Fibroblast of lung (primary cell): ENCODE data around the gene TTC4.

ENCODE experiments used
- CTCF ChIP-seq, 2 donors: IDR thresholded peaks in 1 of 2; conservative IDR thresholded peaks in 1 of 2; 1 replicate in 1 of 2; 2 replicates in 1 of 2; pipeline ENCODE4 v1.5.1; 2011 to 2012; ENCODE audit warnings: low read length in 2 of 2, control low read depth in 1 of 2, inconsistent platforms in 1 of 2, low read depth in 1 of 2, mild to moderate bottlenecking in 1 of 2
- EZH2 ChIP-seq: IDR thresholded peaks from 2 replicates; pipeline ENCODE4 v1.5.1; 2012; ENCODE audit warnings: low read length, control low read depth, mild to moderate bottlenecking; ENCODE audit errors: missing control alignments

DNA sequence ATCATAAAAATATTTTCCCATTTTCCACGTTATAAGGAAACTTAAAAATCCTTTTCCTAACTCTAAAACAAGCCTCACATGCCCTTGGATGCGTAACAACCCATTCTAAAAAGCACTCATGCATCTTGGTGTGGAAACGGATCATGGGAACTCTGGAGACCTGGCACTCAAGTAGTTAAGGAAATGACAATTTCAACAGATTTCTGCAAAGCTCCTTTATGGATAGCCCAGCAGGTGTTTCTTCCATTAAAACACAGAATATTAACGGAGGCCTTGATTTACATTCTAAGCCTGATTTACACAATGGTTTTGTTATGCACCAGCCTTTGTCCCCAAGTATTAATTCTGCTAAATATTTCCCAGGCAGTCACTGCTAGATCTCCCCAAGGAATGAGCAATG is 35.8 kb downstream of the TTC4 start:
- TF ChIP-seq CTCF (conservative IDR thresholded peaks at IDR 0.05 in 1 of 2, IDR thresholded peaks at IDR 0.05 in 1 of 2; ENCODE audit: low read depth in 1 of 2, low read length in 2 of 2): no peak
- TF ChIP-seq EZH2: no peak
